GM23338 (cell line): ENCODE measurements around the gene TTC33. TPM values are rescaled to one million over a fixed set of nuclear protein-coding genes. Genes with fewer than 3 reads are reported as not detected.
A peak's percentile ranks its signal among the peaks of the same experiment; 100 is the strongest.

Source experiments
- ATAC-seq: fragments of 200-7000 bp; cut with Tn5 transposase; 3 replicates; pipeline ENCODE4 v1.9.1; 2020
- DNase-seq: peaks from one replicate; pipeline ENCODE4 v3.0.0-alpha.2; 2015; ENCODE audit warnings: low spot score
- H2AFZ ChIP-seq: fragments of 200-600 bp; sonication (generic); 2 replicates; pipeline ENCODE4 v1.8.0; 2016; ENCODE audit warnings: antibody characterized with exemption, mild to moderate bottlenecking, moderate library complexity
- H3F3A ChIP-seq: fragments of 200-600 bp; sonication (generic); replicated peaks from 2 replicates; pipeline ENCODE4 v1.8.0; 2017; ENCODE audit warnings: antibody characterized with exemption, mixed run types, low read depth
- H3K27ac ChIP-seq: fragments of 200-600 bp; sonication (generic); 2 replicates; pipeline ENCODE4 v1.6.1; 2016; ENCODE audit warnings: low read depth
- H3K27me3 ChIP-seq: fragments of 200-600 bp; sonication (generic); 2 replicates; pipeline ENCODE4 v1.8.0; 2016; ENCODE audit warnings: mild to moderate bottlenecking, mixed run types, moderate library complexity; ENCODE audit not compliant: insufficient read depth
- H3K36me3 ChIP-seq: fragments of 200-600 bp; sonication (generic); 2 replicates; pipeline ENCODE4 v1.8.0; 2016; ENCODE audit warnings: mild to moderate bottlenecking; ENCODE audit not compliant: insufficient read depth
- H3K4me1 ChIP-seq: fragments of 200-600 bp; sonication (generic); 2 replicates; pipeline ENCODE4 v1.8.0; 2016; ENCODE audit warnings: mild to moderate bottlenecking, moderate library complexity; ENCODE audit not compliant: insufficient read depth
- H3K4me2 ChIP-seq: fragments of 200-600 bp; sonication (generic); 2 replicates; pipeline ENCODE4 v1.7.1; 2017; ENCODE audit warnings: mixed run types
- H3K4me3 ChIP-seq: fragments of 200-600 bp; sonication (generic); 2 replicates; pipeline ENCODE4 v1.6.1; 2016; ENCODE audit warnings: mixed run types
- H3K79me2 ChIP-seq: fragments of 200-600 bp; sonication (generic); replicated peaks from 2 replicates; pipeline ENCODE4 v1.8.0; 2017; ENCODE audit warnings: mild to moderate bottlenecking; ENCODE audit not compliant: insufficient read depth
- H3K9me2 ChIP-seq: fragments of 200-600 bp; sonication (generic); 2 replicates; pipeline ENCODE4 v1.8.0; 2017; ENCODE audit not compliant: insufficient read depth
- H4K20me1 ChIP-seq: fragments of 200-600 bp; sonication (generic); replicated peaks from 2 replicates; pipeline ENCODE4 v1.8.0; 2017; ENCODE audit warnings: mild to moderate bottlenecking; ENCODE audit not compliant: insufficient read depth
- H3K27ac Mint-ChIP-seq: 2 replicates; pipeline ENCODE4 v1.8.0; 2020; ENCODE audit warnings: inconsistent platforms, mild to moderate bottlenecking, moderate library complexity, mixed read lengths
- H3K27me3 Mint-ChIP-seq: 3 replicates; pipeline ENCODE4 v1.8.0; 2022; ENCODE audit warnings: low read depth, mild to moderate bottlenecking, moderate library complexity, mixed read lengths, inconsistent platforms; ENCODE audit not compliant: insufficient read depth, poor library complexity
- H3K36me3 Mint-ChIP-seq: 3 replicates; pipeline ENCODE4 v1.8.0; 2021; ENCODE audit warnings: low read depth, mild to moderate bottlenecking, inconsistent platforms, moderate library complexity, mixed read lengths
- H3K4me1 Mint-ChIP-seq: 3 replicates; pipeline ENCODE4 v1.8.0; 2020; ENCODE audit warnings: mild to moderate bottlenecking, inconsistent platforms, mixed read lengths
- H3K4me3 Mint-ChIP-seq: 3 replicates; pipeline ENCODE4 v1.8.0; 2021; ENCODE audit warnings: moderate library complexity, mild to moderate bottlenecking, inconsistent platforms, mixed read lengths
- H3K9me3 Mint-ChIP-seq: 3 replicates; pipeline ENCODE4 v1.8.0; 2020; ENCODE audit warnings: moderate library complexity, mild to moderate bottlenecking, inconsistent platforms, mixed read lengths
- CREB1 ChIP-seq: fragments of 250-450 bp; sonication (Bioruptor Pico); IDR thresholded peaks from 2 replicates; pipeline ENCODE4 v1.5.0; 2020; ENCODE audit warnings: low read depth, mild to moderate bottlenecking, moderate library complexity
- EZH2 ChIP-seq: fragments of 200-600 bp; sonication (generic); IDR thresholded peaks from one replicate; pipeline ENCODE4 v1.8.0; 2017; ENCODE audit warnings: antibody characterized with exemption, mild to moderate bottlenecking, low read depth; ENCODE audit not compliant: unreplicated experiment
- EZH2phosphoT487 ChIP-seq: fragments of 200-600 bp; sonication (generic); IDR thresholded peaks from one replicate; pipeline ENCODE4 v1.8.1; 2018; ENCODE audit warnings: antibody characterized with exemption; ENCODE audit not compliant: unreplicated experiment
- JUNB ChIP-seq: IDR thresholded peaks from one replicate; pipeline ENCODE4 v1.6.1; 2016; ENCODE audit warnings: antibody characterized with exemption; ENCODE audit not compliant: unreplicated experiment
- NANOG ChIP-seq: IDR thresholded peaks from 2 replicates; pipeline ENCODE4 v1.6.1; 2016; ENCODE audit warnings: antibody characterized with exemption, borderline replicate concordance
- POLR2AphosphoS5 ChIP-seq: IDR thresholded peaks from 2 replicates; pipeline ENCODE4 v1.6.1; 2016; ENCODE audit warnings: antibody characterized with exemption, low read depth
- STAT1 ChIP-seq: IDR thresholded peaks from one replicate; pipeline ENCODE4 v1.6.1; 2016; ENCODE audit warnings: antibody characterized with exemption; ENCODE audit not compliant: unreplicated experiment
- ZNF114 ChIP-seq: fragments of 250-450 bp; sonication (Bioruptor Pico); IDR thresholded peaks from 2 replicates; pipeline ENCODE4 v1.5.0; 2020; ENCODE audit warnings: mild to moderate bottlenecking, moderate library complexity
- ZNF331 ChIP-seq: fragments of 250-450 bp; sonication (Bioruptor Pico); IDR thresholded peaks from 2 replicates; pipeline ENCODE4 v1.5.0; 2020; ENCODE audit warnings: low read depth, mild to moderate bottlenecking, moderate library complexity
- polyA plus RNA-seq: library from polyadenylated mRNA; unstranded; fragments of >200 nt; fragmentation: Nextera tagmentation; extraction: Ambion mirVana; gene quantifications from 2 replicates; pipeline ENCODE4 v1.2.1, GENCODE V29; 2016
- total RNA-seq: library from RNA; depleted of rRNA; stranded (reverse); fragments of >200 nt; shearing (Covaris generic); gene quantifications from 2 replicates; pipeline ENCODE4 v1.2.3, GENCODE V29; 2014
- TF ChIP-seq, protein P1 (sequence below): fragments of 250-450 bp; sonication (Bioruptor Pico); IDR thresholded peaks from 2 replicates; pipeline ENCODE4 v1.5.0; 2020; ENCODE audit warnings: mild to moderate bottlenecking, moderate library complexity
- TF ChIP-seq, protein P2 (sequence below), 2 experiments: fragments of 200-600 bp in 1 of 2; sonication (generic) in 1 of 2; conservative IDR thresholded peaks; 2 replicates each; pipeline versions ENCODE4 v1.5.1 to v1.6.1; 2016 to 2017; ENCODE audit warnings: antibody characterized with exemption in 2 of 2, low read depth in 2 of 2, mild to moderate bottlenecking in 2 of 2, moderate library complexity in 1 of 2
- TF ChIP-seq, protein P3 (sequence below): IDR thresholded peaks from 2 replicates; pipeline ENCODE4 v1.6.1; 2016; ENCODE audit warnings: antibody characterized with exemption
- TF ChIP-seq, protein P4 (sequence below): IDR thresholded peaks from one replicate; pipeline ENCODE4 v1.6.1; 2018; ENCODE audit warnings: antibody characterized with exemption; ENCODE audit not compliant: unreplicated experiment

Gene TTC33
- total and polyA plus RNA-seq, 2 experiments from 2014 or later, result 4.1 to 11.5 TPM

DNA sequence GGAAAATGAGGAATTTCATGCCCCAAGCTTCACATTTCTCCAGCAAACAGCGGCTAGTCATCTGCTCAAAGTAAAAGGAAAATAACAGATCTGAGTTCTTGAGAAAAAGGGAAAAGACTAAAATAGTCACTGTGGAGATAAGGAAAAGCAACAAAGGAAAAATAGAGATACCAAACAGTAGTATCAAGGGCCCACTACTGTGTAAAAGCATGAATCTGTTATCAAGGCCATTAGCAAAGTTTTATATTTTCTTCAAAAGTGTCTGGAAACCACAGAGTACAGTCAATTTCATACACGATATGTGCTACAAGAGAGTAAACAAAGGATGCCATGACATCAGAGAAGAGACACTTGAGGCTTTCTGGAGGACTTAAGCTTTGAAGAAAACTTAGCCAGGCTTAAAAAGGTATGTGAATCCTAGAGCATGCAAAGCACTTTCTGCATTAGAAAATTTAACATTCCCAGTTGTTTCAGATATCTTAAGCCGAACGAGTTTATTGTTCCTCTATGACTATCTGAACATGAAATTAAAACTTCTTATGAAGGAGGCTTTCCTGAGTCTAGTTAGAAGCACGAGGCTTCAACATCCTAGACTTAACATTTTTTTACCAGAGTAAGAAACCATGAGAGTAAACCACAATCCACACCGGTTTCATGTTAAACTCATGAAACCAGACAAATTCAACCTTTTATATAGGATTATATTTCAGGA lies 1.2 kb downstream of the TTC33 start:
- Histone ChIP-seq H3F3A (no peaks in the 10 kb centered on the region), H3K4me1 (peaks cover 7% of the 10 kb centered on the region; the same call in 1 of the 2 replicates), H3K79me2 (peaks cover 16% of the 10 kb centered on the region; the same call in 1 of the 2 replicates), H3K9me2 (no peaks in the 10 kb centered on the region), H3K27me3 (no peaks in the 10 kb centered on the region), H3K4me2 (peak overlapping the region; percentile 61), H3K36me3 (no peaks in the 10 kb centered on the region), H3K27ac (no peak overlapping the region), H4K20me1 (no peaks in the 10 kb centered on the region), H3K4me3 (peak overlapping the region; percentile 63), H2AFZ (no peak overlapping the region; the same call in 1 of the 2 replicates)
- Mint-ChIP-seq H3K4me3 (no peak overlapping the region), H3K36me3 (no peaks in the 10 kb centered on the region), H3K9me3 (peaks cover 3% of the 10 kb centered on the region; the same call in 1 of the 3 replicates), H3K4me1 (no peaks in the 10 kb centered on the region), H3K27ac (no peak overlapping the region), H3K27me3 (peaks cover 2% of the 10 kb centered on the region)
- no peak for ATAC-seq
- TF ChIP-seq, protein P1, sequence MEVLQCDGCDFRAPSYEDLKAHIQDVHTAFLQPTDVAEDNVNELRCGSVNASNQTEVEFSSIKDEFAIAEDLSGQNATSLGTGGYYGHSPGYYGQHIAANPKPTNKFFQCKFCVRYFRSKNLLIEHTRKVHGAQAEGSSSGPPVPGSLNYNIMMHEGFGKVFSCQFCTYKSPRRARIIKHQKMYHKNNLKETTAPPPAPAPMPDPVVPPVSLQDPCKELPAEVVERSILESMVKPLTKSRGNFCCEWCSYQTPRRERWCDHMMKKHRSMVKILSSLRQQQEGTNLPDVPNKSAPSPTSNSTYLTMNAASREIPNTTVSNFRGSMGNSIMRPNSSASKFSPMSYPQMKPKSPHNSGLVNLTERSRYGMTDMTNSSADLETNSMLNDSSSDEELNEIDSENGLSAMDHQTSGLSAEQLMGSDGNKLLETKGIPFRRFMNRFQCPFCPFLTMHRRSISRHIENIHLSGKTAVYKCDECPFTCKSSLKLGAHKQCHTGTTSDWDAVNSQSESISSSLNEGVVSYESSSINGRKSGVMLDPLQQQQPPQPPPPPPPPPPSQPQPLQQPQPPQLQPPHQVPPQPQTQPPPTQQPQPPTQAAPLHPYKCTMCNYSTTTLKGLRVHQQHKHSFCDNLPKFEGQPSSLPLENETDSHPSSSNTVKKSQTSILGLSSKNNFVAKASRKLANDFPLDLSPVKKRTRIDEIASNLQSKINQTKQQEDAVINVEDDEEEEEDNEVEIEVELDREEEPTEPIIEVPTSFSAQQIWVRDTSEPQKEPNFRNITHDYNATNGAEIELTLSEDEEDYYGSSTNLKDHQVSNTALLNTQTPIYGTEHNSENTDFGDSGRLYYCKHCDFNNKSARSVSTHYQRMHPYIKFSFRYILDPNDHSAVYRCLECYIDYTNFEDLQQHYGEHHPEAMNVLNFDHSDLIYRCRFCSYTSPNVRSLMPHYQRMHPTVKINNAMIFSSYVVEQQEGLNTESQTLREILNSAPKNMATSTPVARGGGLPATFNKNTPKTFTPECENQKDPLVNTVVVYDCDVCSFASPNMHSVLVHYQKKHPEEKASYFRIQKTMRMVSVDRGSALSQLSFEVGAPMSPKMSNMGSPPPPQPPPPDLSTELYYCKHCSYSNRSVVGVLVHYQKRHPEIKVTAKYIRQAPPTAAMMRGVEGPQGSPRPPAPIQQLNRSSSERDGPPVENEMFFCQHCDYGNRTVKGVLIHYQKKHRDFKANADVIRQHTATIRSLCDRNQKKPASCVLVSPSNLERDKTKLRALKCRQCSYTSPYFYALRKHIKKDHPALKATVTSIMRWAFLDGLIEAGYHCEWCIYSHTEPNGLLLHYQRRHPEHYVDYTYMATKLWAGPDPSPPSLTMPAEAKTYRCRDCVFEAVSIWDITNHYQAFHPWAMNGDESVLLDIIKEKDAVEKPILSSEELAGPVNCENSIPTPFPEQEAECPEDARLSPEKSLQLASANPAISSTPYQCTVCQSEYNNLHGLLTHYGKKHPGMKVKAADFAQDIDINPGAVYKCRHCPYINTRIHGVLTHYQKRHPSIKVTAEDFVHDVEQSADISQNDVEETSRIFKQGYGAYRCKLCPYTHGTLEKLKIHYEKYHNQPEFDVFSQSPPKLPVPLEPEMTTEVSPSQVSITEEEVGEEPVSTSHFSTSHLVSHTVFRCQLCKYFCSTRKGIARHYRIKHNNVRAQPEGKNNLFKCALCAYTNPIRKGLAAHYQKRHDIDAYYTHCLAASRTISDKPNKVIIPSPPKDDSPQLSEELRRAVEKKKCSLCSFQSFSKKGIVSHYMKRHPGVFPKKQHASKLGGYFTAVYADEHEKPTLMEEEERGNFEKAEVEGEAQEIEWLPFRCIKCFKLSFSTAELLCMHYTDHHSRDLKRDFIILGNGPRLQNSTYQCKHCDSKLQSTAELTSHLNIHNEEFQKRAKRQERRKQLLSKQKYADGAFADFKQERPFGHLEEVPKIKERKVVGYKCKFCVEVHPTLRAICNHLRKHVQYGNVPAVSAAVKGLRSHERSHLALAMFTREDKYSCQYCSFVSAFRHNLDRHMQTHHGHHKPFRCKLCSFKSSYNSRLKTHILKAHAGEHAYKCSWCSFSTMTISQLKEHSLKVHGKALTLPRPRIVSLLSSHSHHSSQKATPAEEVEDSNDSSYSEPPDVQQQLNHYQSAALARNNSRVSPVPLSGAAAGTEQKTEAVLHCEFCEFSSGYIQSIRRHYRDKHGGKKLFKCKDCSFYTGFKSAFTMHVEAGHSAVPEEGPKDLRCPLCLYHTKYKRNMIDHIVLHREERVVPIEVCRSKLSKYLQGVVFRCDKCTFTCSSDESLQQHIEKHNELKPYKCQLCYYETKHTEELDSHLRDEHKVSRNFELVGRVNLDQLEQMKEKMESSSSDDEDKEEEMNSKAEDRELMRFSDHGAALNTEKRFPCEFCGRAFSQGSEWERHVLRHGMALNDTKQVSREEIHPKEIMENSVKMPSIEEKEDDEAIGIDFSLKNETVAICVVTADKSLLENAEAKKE (CRISPR knock-in tag), result no peak
- TF ChIP-seq CREB1 (no peak), STAT1 (no peak), EZH2 (no peak), EZH2phosphoT487 (no peak), JUNB (no peak), NANOG (no peak), ZNF331 (CRISPR knock-in tag) (no peak), POLR2AphosphoS5 (no peak), ZNF114 (CRISPR knock-in tag) (no peak)
- TF ChIP-seq, protein P2, sequence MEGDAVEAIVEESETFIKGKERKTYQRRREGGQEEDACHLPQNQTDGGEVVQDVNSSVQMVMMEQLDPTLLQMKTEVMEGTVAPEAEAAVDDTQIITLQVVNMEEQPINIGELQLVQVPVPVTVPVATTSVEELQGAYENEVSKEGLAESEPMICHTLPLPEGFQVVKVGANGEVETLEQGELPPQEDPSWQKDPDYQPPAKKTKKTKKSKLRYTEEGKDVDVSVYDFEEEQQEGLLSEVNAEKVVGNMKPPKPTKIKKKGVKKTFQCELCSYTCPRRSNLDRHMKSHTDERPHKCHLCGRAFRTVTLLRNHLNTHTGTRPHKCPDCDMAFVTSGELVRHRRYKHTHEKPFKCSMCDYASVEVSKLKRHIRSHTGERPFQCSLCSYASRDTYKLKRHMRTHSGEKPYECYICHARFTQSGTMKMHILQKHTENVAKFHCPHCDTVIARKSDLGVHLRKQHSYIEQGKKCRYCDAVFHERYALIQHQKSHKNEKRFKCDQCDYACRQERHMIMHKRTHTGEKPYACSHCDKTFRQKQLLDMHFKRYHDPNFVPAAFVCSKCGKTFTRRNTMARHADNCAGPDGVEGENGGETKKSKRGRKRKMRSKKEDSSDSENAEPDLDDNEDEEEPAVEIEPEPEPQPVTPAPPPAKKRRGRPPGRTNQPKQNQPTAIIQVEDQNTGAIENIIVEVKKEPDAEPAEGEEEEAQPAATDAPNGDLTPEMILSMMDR (conservative IDR thresholded peaks at IDR 0.05; ENCODE audit: low read depth in 2 of 2), result no peak
- TF ChIP-seq, protein P3, sequence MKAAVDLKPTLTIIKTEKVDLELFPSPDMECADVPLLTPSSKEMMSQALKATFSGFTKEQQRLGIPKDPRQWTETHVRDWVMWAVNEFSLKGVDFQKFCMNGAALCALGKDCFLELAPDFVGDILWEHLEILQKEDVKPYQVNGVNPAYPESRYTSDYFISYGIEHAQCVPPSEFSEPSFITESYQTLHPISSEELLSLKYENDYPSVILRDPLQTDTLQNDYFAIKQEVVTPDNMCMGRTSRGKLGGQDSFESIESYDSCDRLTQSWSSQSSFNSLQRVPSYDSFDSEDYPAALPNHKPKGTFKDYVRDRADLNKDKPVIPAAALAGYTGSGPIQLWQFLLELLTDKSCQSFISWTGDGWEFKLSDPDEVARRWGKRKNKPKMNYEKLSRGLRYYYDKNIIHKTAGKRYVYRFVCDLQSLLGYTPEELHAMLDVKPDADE, result no peak
- TF ChIP-seq, protein P4, sequence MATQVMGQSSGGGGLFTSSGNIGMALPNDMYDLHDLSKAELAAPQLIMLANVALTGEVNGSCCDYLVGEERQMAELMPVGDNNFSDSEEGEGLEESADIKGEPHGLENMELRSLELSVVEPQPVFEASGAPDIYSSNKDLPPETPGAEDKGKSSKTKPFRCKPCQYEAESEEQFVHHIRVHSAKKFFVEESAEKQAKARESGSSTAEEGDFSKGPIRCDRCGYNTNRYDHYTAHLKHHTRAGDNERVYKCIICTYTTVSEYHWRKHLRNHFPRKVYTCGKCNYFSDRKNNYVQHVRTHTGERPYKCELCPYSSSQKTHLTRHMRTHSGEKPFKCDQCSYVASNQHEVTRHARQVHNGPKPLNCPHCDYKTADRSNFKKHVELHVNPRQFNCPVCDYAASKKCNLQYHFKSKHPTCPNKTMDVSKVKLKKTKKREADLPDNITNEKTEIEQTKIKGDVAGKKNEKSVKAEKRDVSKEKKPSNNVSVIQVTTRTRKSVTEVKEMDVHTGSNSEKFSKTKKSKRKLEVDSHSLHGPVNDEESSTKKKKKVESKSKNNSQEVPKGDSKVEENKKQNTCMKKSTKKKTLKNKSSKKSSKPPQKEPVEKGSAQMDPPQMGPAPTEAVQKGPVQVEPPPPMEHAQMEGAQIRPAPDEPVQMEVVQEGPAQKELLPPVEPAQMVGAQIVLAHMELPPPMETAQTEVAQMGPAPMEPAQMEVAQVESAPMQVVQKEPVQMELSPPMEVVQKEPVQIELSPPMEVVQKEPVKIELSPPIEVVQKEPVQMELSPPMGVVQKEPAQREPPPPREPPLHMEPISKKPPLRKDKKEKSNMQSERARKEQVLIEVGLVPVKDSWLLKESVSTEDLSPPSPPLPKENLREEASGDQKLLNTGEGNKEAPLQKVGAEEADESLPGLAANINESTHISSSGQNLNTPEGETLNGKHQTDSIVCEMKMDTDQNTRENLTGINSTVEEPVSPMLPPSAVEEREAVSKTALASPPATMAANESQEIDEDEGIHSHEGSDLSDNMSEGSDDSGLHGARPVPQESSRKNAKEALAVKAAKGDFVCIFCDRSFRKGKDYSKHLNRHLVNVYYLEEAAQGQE, result no peak
- no peak for DNase-seq
